ENCODE measurements around the gene DDX1. TPM values are rescaled to one million over a fixed set of nuclear protein-coding genes. Genes with fewer than 3 reads are reported as not detected.

DDX1 gene
- polyA plus RNA-seq, 3 donors: 14.1 to 35.4 (median 30.1) TPM

DNA sequence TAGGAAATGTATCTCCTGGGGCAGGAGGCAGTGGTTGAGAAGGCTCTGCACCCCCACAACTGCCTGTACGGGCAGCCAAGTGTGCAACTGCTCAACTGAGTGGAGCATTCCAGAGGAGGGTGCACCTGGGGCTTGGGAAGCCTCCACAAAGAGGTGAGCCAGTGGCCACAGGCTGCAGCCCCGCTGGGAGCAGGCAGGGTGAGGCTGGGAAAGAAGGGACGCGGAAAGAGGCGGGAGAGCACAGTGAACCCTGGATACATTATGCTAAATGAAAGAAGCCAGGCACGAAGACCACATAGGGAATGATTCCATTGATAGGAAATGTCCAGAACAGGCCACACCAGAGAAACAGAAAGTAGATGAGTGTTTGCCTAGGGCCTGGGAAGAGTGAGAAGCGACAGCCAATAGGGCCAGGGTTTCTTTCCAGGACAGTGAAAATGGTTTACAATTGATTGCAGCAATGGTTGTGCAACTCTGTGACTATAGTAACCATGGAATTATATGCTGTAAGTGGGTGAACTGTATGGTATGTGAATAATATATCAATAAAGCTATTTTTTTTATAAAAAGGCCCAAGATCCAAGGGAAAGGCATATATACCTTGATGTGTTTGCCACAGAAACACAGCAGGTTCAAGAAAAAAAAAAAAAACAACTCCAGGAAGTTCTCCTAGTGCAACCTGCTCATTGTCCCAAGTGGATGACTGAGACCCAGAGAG is 82.4 kb downstream of the DDX1 start:
- 94% methylated on average over 6 of the region's 7 CpGs for WGBS (ENCODE audit: insufficient coverage)
- H3K27me3 Mint-ChIP-seq (ENCODE audit: low read depth in 3 of 3): peaks cover 0 to 3% (median 2%) of the 10 kb centered on the region in 3 donors
- H3K27me3 ChIP-seq (ENCODE audit: control insufficient read depth in 2 of 2, insufficient read depth in 2 of 2, low read length in 2 of 2): no peaks in the 10 kb centered on the region
- intact Hi-C loops (cut with micrococcal nuclease): no loop called here
- no peak overlapping the region for H2AFZ ChIP-seq (ENCODE audit: insufficient read depth, low read depth, low read length, poor library complexity, severe bottlenecking)
- no peak overlapping the region for H3K4me2 ChIP-seq (replicated peaks; ENCODE audit: extremely low read depth, low read length, poor library complexity, severe bottlenecking)
- H3K36me3 Mint-ChIP-seq: no peaks in the 10 kb centered on the region
- H3K79me2 ChIP-seq (ENCODE audit: insufficient read depth, low read length): no peaks in the 10 kb centered on the region
- peaks cover 0 to 2% (median 0%) of the 10 kb centered on the region in 7 donors for H3K9me3 Mint-ChIP-seq
- H4K20me1 ChIP-seq (ENCODE audit: insufficient read depth, low read length): no peaks in the 10 kb centered on the region
- no peak for DNase-seq
- H3K4me3 ChIP-seq (replicated peaks in 1 of 3; ENCODE audit: low read depth in 2 of 3, low read length in 3 of 3): no peak overlapping the region
- no peak overlapping the region for H3K27ac ChIP-seq (ENCODE audit: low read depth in 1 of 2, low read length in 2 of 2)
- no peak overlapping the region for H3K9ac ChIP-seq (ENCODE audit: insufficient read depth, low read length, poor library complexity, severe bottlenecking)
- no peak for TF ChIP-seq CTCF (IDR thresholded peaks at IDR 0.05)
- no peaks in the 10 kb centered on the region for H3K4me1 ChIP-seq (ENCODE audit: control insufficient read depth in 1 of 2, insufficient read depth in 2 of 2, low read length in 2 of 2)
- H3K9me3 ChIP-seq (replicated peaks in 1 of 2; ENCODE audit: control insufficient read depth in 1 of 2, insufficient read depth in 1 of 2, low read length in 2 of 2): no peaks in the 10 kb centered on the region
- no peaks in the 10 kb centered on the region for H3K36me3 ChIP-seq (replicated peaks in 1 of 2; ENCODE audit: control insufficient read depth in 1 of 2, insufficient read depth in 2 of 2, low read length in 2 of 2)
- H3K4me1 Mint-ChIP-seq: no peaks in the 10 kb centered on the region
- peak overlapping the region in 1 of 7 donors; percentile 1 for H3K27ac Mint-ChIP-seq
- H3K4me3 Mint-ChIP-seq: no peak overlapping the region

DNA sequence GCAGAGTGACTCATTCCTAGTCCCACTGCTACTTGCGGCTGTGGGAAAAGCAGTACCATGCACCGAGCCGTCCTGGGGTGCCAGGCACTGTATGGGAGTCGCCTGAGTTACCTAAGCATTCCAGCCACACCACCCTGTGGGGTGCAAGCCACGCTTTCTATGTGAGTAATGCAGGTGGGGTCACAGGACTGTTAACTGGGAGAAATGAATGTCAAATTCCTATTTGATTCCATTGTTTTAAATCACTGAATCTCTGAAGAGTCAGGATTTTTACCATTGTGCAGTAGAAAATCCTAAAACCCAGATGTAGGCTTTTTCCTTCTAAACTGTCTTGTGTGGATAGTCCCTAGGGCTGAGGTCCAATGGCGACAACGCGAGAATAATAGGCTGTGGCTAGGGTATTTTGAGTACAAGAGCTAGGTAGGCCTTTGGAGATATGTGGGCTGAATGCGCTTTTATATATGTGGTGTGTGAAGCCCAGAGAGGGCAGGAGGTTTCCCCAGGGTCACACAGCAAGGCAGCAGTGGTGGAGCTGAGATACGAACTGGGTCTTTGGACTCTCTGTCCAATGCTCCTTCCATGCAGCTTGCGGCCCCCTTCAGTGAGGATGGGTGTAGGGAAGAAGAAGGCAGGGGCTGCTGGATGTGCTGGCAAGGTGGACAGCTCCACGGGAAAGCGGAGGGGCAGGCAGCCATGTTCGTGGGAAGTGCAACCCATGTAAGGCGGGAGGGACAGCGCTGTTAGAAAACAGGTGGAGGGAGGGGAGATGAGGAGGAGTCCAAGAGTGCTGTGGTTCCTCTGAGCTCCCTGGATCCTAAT is 83.2 kb downstream of the DDX1 start:
- no peaks in the 10 kb centered on the region for H3K79me2 ChIP-seq (ENCODE audit: insufficient read depth, low read length)
- no peaks in the 10 kb centered on the region for H3K27me3 ChIP-seq (ENCODE audit: control insufficient read depth in 2 of 2, insufficient read depth in 2 of 2, low read length in 2 of 2)
- Mint-ChIP-seq H3K27ac (peak overlapping the region in 2 of 7 donors; percentile 1 to 6), H3K9me3 (peaks cover 0 to 6% (median 3%) of the 10 kb centered on the region in 7 donors), H3K36me3 (no peaks in the 10 kb centered on the region), H3K27me3 (ENCODE audit: low read depth in 3 of 3) (peaks cover 0 to 3% (median 2%) of the 10 kb centered on the region in 3 donors), H3K4me1 (no peaks in the 10 kb centered on the region), H3K4me3 (no peak overlapping the region)
- no peak overlapping the region for H3K27ac ChIP-seq (ENCODE audit: low read depth in 1 of 2, low read length in 2 of 2)
- no peaks in the 10 kb centered on the region for H3K4me1 ChIP-seq (ENCODE audit: control insufficient read depth in 1 of 2, insufficient read depth in 2 of 2, low read length in 2 of 2)
- no peaks in the 10 kb centered on the region for H3K36me3 ChIP-seq (replicated peaks in 1 of 2; ENCODE audit: control insufficient read depth in 1 of 2, insufficient read depth in 2 of 2, low read length in 2 of 2)
- no peak overlapping the region for H3K9ac ChIP-seq (ENCODE audit: insufficient read depth, low read length, poor library complexity, severe bottlenecking)
- H3K9me3 ChIP-seq (replicated peaks in 1 of 2; ENCODE audit: control insufficient read depth in 1 of 2, insufficient read depth in 1 of 2, low read length in 2 of 2): no peaks in the 10 kb centered on the region
- H4K20me1 ChIP-seq (ENCODE audit: insufficient read depth, low read length): no peaks in the 10 kb centered on the region
- no peak overlapping the region for H2AFZ ChIP-seq (ENCODE audit: insufficient read depth, low read depth, low read length, poor library complexity, severe bottlenecking)
- WGBS (ENCODE audit: insufficient coverage): 97% methylated on average over 12 of the region's 16 CpGs
- TF ChIP-seq CTCF (IDR thresholded peaks at IDR 0.05): no peak
- intact Hi-C loops (cut with micrococcal nuclease): no loop called here
- no peak overlapping the region for H3K4me2 ChIP-seq (replicated peaks; ENCODE audit: extremely low read depth, low read length, poor library complexity, severe bottlenecking)
- H3K4me3 ChIP-seq (replicated peaks in 1 of 3; ENCODE audit: low read depth in 2 of 3, low read length in 3 of 3): no peak overlapping the region
- no peak for DNase-seq
